ENCODE results near the gene LEKR1.
"Not testable (repeated sequence)": the region's sequence is repeated elsewhere in the genome, so short reads cannot be mapped to it uniquely, and the experiment has no call there.

The LEKR1 gene

DNA sequence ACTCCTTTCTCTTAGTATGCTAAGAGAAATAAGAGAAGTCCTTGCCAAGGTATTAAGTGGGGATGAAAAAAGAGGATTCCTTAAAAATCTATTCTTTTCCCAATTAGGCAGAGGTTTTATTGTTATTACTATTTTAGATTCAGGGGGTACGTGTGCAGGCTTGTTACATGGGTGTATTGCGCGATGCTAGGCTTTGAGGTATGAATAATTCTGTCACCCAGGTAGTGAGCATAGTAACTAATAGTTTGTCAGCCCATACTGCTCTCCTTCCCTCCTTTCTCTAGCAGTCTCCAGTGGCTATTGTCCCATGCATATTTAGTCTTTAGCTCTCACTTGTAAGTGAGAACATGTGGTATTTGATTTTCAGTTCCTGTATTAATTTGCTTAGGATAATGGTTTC, 83.9 kb downstream of the LEKR1 start:
- DNase-seq: no peak

DNA sequence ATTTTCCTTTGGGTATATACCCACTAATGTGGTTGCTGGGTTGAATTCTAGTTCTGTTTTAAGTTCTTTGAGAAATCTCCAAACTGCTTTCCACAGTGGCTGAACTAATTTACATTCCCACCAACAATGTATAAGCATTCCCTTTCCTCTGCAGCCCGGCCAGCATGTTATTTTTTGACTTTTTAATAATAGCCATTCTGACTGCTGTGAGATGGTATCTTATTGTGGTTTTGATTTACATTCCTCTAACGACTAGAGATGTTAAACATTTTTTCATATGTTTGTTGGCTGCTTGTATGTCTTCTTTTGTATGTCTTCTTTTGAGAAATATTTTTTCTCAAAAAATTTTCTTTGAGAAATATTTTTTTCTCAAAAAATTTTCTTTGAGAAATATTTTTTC, 84.7 kb downstream of the LEKR1 start:
- DNase-seq: not testable (repeated sequence)

DNA sequence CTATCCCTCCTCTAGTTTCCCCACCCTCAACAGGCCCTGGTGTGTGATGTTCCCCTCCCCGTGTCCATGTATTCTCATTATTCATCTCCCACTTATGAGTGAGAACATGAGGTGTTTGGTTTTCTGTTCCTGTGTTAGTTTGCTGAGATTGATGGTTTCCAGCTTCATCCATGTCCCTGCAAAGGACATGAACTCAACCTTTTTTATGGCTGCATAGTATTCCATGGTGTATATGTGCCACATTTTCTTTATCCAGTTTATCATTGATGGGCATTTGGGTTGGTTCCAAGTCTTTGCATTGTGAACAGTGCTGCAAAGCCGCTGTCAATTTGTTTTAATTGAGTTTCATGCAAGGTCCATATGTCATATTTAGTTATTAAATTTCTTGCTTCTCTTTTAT, 88.1 kb downstream of the LEKR1 start:
- DNase-seq: not testable (repeated sequence)

DNA sequence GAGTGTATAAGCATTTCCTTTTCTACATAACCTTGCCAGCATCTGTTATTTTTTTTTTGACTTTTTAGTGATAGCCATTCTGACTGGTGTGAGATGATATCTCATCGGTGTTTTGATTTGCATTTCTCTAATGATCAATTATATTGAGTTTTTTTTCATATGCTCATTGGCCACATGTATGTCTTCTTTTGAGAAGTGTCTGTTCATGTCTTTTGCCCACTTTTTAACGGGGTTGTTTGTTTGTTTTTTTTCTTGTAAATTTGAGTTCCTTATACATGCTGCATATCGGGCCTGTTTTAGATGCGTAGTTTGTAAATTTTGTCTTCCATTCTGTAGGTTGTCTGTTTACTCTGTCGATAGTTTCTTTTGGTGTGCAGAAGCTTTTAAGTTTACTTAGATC, 89.2 kb downstream of the LEKR1 start:
- no peak for DNase-seq

DNA sequence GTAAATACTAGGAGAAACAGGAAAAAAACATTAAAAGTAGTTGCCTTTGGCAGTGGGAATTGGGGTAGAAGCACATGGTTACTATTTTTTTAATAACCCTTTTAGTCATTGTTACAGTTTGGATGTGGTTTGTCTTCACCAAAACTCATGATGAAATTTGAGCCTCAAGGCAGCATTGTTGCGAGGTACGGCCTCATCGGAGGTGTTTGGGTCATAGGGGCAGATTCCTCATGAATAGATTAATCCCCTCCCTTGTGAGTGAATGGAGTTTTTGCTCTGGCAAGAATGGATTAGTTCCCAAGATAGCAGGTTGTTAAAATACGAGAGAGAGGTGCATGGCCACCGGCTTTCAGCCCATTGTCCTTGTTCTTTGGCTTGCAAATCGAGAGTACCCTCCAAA, 92.6 kb downstream of the LEKR1 start:
- no peak for DNase-seq

DNA sequence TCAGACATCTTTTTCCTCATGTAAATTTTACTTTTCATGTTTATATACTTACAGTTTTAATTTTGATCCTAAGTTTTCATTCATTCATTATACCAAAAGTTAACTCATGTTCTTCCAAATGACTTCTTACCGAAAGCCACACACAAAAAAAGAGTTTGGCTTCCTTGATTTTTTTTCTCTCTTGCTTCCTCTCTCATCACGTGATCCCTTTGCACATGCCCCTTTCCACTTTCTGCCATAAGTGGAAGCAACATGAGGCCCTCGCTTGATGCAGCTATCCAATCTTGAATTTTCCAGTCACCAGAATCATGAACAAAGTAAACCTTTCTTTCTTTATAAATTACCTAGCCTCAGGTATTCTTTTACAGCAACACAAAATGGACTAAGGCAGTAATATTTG, 93.7 kb downstream of the LEKR1 start:
- no peak for DNase-seq

DNA sequence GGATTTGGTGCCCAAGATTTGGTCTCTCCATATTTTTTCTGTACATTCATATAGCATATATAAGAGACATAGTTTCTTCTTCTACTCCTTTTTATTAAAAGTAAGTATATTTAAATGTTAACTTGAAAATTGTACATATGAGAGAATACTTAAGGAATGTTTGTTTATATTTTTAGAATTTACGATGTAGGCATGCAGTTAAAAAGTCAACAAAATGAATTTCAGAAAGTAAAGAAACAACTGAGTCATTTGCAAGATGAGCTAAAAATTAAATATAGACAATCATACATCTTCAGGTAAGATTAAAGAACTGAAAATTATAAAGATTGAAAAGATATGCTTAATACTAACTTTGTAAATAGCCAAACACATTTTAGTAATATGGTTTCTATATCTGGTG, 94.2 kb downstream of the LEKR1 start:
- no peak for DNase-seq

DNA sequence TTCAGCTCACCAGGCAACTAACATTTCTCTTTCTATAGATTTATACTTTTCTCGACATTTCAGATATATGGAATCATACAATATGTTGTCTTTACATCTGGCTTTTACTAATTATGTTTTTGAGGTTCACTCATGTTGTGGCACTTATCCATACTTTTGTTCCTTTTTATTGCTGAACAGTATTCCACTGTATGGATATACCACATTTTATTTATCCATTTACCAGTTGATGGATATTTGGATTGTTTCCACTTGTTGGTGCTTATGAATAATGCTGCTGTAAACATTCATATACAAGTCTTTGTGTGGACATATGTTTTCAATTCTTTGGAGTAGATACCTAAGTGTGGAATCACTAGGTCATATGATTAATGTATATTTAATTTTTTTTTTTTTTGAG, 97.2 kb downstream of the LEKR1 start:
- DNase-seq: no peak

DNA sequence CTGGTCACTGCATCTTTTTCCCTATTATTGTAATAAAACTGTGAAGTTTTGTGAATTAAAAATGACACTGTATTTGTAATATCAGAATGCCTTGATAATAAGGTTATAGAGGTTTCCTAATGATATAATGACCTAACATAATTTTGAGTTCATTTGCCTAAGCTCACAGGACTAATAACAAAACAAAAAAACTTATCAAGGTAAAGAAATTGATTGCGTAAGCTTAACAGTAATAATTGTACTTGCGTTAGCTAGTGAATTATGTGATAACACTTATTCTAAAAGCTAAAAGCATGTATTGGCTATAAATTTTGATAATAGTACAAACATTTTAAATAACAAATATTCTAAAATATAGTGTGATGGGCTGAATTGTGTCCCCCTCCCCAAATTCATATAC, 112.6 kb downstream of the LEKR1 start:
- DNase-seq: no peak

DNA sequence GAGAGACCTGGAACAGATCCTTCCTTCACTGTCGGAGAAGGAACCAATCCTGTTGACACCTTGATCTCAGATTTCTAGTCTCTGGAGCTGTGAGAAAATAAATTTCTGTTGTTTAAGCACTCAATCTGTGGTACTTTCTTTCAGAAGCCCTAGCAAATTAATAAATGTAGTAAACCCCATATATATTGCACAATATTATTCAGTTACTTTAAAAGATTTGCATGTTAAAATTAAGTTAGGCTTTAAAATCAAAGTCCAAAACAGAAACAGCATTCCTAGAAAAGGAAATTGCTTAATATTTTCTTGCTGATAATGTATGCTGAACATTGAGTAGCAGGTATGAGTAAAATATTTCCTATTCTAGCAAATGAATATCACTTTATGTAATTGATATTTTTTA, 113.2 kb downstream of the LEKR1 start:
- no peak for DNase-seq

DNA sequence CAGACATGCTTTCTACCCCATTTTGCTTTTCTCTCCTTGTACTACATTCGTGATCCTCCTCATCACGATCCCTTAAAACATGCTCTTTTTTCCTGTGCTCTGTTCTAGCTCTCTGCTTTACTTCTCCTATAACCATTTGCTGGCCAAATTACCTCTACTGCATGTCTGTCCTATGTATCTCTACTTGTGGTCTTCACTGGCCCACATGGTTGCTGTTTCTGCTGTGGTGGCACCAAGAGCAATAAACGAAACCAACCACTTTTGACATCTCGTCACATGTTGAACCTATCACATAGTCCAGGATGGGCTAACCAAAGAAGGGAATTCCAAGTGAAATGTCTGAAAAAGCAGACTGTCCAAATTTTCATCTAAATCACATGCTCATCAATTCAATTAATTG, 115.2 kb downstream of the LEKR1 start:
- DNase-seq: no peak

DNA sequence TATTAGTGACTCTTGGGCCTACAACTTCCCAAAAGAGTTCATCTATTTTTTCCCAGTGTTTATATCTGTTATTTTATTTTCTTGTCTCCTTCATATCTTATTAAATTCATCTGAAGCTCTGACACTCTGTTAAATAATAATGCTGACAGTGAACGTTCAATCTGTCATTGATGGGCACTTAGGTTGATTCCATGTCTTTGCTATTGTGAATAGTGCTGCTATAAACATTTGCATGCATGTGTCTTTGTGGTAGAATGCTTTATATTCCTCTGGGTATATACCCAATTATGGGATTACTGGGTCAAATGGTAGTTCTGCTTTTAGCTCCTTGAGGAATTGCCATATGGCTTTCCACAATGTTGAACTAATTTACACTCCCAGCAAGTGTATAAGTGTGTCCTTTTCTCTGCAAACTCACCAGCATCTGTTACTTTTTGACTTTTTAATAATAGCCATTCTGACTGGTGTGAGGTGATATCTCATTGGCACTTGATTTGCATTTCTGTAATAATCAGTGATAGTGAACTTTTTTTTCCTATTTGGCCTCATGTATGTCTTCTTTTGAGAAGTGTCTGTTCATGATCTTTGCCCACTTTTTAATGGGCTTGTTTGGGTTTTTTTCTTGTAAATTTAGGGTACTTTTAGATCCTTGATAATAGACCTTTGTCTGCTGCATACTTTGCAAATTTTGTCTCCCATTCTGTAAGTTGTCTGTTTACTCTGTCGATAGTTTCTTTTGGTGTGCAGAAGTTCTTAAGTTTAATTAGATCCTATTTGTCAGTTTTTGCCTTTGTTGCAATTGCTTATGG, 122.5 kb downstream of the LEKR1 start:
- no peak for DNase-seq

DNA sequence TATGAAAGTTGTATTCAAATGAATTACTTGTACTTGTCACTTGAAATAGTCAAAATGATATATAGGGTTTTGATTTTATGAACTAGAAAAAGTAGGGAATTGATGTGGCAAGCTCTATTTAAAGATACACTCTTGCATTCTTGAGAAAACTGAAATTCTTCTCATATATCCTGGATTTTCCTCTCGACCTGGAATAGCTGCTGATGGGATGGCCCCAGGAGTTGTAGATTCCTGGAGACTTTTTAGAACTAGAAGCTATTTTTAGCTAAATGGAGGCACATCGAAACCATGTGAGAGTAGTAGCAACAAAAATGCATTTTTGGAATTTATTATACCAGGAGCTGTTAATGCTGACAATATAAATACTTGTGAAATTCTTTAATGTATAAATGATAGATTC, 125.9 kb downstream of the LEKR1 start:
- DNase-seq: no peak

DNA sequence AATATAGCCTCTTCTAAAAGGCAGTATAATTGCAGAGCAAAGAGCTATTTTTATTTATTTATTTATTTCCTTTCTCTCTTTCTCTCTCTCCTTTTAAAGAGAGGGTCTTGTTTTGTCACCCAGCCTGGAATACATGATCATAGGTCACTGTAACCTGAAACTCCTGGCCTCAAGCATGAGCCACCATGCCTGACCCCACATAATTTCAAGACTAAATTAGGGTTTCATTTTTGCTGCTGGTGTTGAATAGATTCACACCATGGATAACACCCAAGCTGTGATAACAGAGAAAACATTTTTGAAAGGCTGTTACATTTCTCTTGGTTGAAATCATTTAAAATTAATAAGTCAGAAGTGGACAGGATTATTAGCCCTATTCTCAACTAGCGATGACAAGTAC, 131.6 kb downstream of the LEKR1 start:
- DNase-seq: no peak

DNA sequence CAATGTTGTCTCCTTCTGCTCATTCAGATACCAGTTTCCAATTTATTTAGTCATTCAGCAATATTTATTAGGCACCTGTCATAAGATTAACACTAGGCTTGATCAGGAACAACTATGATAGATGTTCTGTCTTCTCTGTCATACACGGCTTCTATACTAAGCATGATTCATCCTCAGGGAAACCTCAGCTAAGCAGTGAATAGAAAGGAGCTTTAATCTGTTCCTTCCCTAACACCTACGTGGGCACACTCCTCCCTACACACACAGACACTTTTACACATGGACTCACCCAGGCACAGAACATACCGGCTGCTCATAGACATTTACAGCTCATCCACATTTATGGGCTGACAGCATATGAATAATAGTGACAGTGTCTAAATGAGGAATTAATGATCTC, 136.9 kb downstream of the LEKR1 start:
- no peak for DNase-seq

DNA sequence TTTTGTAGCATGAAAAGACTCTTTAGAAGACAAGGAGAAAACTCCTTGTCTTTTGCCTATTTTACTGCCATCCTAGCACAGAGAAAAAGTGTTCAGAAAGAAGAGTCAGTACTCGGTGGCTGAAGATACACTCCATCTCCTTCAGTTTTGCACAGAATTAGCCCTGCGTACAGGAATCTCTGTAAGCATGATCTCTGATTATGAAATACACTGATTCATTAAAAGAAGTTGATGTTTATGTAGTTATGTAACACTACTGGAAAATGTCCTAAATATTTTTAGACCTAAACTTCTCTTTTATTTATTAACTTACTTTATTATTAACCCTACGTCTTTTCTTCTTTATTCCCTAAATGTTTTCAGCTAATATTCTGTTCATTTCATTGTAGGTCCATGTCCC, 138.4 kb downstream of the LEKR1 start:
- DNase-seq: no peak

DNA sequence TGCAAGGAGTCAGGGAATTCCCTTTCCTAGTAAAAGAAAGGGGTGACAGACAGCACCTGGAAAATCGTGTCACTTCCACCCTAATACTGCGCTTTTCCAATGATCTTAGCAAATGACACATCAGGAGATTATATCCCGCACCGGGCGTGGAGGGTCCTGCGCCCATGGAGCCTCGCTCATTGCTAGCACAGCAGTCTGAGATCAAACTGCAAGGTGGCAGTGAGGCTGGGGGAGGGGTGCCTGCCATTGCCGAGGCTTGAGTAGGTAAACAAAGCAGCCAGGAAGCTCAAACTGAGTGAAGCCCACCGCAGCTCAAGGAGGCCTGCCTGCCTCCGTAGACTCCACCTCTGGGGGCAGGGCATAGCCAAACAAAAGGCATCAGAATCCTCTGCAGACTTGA, 140.2 kb downstream of the LEKR1 start:
- not testable (repeated sequence) for DNase-seq

DNA sequence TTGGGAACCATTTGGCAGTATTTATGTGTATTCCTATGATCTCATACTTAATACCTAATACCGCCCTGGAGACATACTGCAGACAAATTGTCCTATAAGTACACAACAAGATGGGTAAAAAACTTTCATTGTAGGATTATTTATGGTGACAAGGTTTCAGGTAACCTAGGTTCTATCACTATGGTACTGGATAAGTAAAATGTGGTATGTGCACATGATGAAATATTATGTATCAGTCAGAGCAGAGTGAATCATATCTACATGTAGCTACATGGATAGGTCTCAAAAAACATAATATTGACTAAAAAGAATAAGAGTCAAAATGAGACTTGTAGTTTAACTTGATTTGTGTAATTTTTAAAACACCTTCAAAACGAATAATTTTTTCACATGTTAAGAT, 147.8 kb downstream of the LEKR1 start:
- no peak for DNase-seq

DNA sequence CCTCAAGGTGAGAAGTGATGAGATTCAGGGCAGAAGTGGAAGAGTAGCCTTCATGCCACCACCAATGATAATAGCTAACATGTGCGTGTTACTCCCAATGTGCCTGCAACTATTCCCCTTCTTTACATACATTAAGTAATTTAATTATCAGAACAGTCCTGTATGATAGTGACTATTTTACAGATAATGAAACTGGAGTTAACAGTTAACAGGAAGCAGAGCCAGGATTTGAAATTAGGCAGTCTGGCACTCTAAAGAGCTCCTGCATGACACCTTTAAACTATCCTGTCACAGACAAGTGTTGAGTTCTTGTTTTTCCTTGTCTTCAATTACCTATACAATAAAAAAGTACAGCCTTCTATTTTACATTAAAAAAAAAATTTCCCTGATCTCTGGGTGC, 148.8 kb downstream of the LEKR1 start:
- DNase-seq: no peak

DNA sequence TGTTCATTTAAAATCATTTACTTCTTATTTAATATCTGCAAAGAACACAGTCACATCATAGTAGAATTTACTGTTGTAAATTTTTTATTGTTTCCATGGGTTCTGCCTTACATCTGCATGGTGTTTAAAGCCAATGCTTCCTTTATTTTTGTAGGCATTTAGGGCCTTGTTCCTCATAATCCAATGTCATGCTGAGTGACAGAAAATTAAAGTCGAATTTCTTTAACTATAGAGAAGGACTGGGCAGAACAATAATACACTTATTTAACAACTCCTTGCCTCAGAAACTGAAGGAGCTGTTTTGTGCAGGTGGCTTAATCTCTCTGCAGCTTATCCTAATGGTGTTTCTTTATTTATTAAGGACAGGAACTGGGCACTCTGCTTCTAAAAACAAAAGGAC, 149.6 kb downstream of the LEKR1 start:
- DNase-seq: no peak

DNA sequence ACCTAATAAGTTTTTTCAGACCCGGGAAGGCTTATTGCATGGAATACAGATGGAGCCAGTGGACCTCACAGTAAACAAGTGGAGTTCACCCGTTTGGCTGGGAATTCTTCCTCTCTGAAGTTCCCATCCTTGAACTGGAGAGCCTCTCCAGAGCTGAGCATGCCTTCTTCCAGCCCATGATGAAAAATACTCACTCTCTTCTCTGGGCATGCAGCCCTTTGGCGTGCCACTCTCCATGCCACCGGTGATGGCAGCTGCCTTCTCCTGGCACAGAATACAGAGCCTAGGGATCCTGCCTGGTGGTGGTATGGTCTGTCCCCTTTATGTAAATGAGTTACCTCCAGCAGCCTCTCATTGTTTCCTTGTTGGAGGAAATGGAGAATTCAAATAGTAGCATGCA, 150.8 kb downstream of the LEKR1 start:
- DNase-seq: no peak

DNA sequence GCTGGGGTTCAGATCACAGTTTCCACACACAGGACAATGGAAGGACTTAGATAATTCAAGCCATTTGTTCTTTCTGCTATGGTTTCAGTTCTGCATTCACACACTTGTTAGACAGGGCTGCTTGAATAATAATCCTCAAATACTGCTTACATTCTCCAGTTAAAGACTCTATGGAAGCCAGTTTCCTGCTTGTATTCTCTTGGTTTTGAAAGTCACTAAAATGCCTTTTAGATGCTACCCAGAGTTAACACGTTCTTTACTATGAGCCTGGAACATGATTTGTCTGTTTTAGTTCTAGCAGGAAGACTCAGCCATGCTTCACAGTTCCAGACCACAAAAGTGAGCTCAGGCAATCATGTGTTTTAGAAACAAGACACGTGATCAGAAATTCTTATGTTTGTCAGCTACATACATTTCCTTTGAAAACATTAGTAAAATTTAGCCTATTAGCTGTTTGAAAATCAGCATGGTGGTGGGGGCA, 152.4 kb downstream of the LEKR1 start:
- no peak for DNase-seq

DNA sequence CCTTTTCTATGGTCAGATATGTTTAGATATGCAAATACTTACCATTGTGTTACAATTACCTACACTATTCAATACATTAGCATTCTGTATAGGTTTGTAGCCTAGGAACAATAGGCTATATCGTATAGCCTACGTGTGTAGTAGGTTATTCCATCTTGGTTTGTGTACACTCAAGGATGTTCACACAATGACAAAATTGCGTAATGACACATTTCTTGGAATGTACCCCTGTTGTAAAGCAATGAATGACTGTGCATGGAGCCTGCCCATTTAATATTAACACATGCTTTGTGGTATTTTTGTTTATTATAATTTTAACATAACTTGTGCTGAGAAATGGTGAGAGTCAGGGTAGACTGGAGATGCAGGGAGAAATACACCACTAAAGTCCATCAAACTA, 154.9 kb downstream of the LEKR1 start:
- DNase-seq: no peak

DNA sequence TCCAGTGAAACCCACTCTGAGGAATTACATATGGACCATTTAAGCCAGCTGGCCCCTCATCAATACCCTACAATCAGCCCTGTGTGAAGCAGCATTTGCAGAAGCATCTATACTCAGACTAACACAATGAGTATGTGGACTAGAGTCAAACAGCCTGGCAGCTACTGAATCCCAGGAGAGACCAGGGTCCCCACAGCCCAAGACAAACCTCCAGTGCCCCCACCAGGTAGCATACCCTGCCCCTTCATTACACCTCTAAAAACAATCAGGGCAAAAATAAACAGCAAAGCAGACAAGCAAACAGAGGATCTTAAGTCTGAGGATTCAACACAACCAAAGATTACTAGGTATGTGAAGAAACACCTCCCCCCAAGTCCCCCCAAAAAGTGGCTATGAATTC, 157.4 kb downstream of the LEKR1 start:
- no peak for DNase-seq

DNA sequence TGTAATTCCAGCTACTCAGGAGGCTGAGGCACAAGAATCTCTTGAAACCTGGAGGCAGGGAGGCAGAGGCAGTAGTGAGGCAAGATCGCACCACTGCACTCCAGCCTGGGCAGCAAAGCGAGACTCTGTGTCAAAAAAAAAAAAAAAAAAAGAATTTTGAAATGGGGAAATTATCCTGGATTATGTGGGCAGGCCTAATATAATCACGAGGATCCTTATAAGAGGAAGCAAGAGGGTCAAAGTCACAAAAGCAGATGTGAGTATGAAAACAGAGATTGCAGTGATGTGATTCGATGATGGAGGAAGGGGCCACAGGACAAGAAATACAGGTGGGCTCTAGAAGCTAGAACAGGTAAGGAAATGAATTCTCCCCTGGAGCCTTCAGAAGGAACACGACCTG, 159.6 kb downstream of the LEKR1 start:
- DNase-seq: no peak
